Esophagus muscularis mucosa (tissue), 4 donors: Measurements from ENCODE around the gene F3. TPM values are rescaled to one million over a fixed set of nuclear protein-coding genes. Genes with fewer than 3 reads are reported as not detected.

Experiments
- DNase-seq: peaks from one replicate; pipeline ENCODE4 v3.0.0-alpha.2; 2017; ENCODE audit errors: extremely low spot score
- H3K27ac ChIP-seq, 4 donors: fragments of 200-600 bp; sonication (generic); replicated peaks in 1 of 4; 1 replicate in 3 of 4; 2 replicates in 1 of 4; pipeline ENCODE4 v1.5.1; 2016 to 2019; ENCODE audit warnings: mild to moderate bottlenecking in 1 of 4
- H3K27me3 ChIP-seq, 4 donors: fragments of 200-600 bp; sonication (generic); one replicate each; pipeline versions ENCODE4 v1.5.1 to v1.6.0; 2016 to 2019
- H3K36me3 ChIP-seq, 4 donors: fragments of 200-600 bp; sonication (generic); one replicate each; pipeline ENCODE4 v1.5.1; 2016 to 2019
- H3K4me1 ChIP-seq, 4 donors: fragments of 200-600 bp; sonication (generic); one replicate each; pipeline ENCODE4 v1.5.1; 2016 to 2019
- H3K4me3 ChIP-seq, 4 donors: fragments of 200-600 bp; sonication (generic); 1 replicate in 2 of 4; 2 replicates in 2 of 4; pipeline ENCODE4 v1.5.1; 2016 to 2019; ENCODE audit warnings: mild to moderate bottlenecking in 4 of 4, moderate library complexity in 1 of 4
- H3K9me3 ChIP-seq, 4 donors: fragments of 200-600 bp; sonication (generic); 1 replicate in 3 of 4; 2 replicates in 1 of 4; pipeline ENCODE4 v1.5.1; 2016 to 2019
- CTCF ChIP-seq, 3 experiments: fragments of 200-600 bp in 2 of 3; fragments of 450-650 bp in 1 of 3; sonication (generic) in 2 of 3; IDR thresholded peaks; one replicate each; pipeline ENCODE4 v1.5.1; 2017 to 2019; ENCODE audit warnings: antibody characterized with exemption in 3 of 3, mild to moderate bottlenecking in 2 of 3, moderate library complexity in 1 of 3
- EP300 ChIP-seq: sonication (generic); formaldehyde crosslinking; IDR thresholded peaks from one replicate; pipeline ENCODE4 v1.6.1; 2017; ENCODE audit warnings: antibody characterized with exemption
- POLR2A ChIP-seq: fragments of 450-650 bp; IDR thresholded peaks from one replicate; pipeline ENCODE4 v1.6.1; 2017; ENCODE audit warnings: antibody characterized with exemption, moderate library complexity, mild to moderate bottlenecking, low read depth
- POLR2AphosphoS5 ChIP-seq, 2 donors: sonication (generic); formaldehyde crosslinking; IDR thresholded peaks; one replicate each; pipeline ENCODE4 v1.6.1; 2017; ENCODE audit warnings: antibody characterized with exemption in 2 of 2
- WGBS: methylation state at CpG from one replicate; pipeline ENCODE4 v1.1.5; 2018; 5-methylcytosine and 5-hydroxymethylcytosine counted together
- intact Hi-C: fragments of 100-400 bp; cut with DNase I; formaldehyde crosslinking; loops from one replicate; pipeline ENCODE4 v1.15.1; 2023
- total RNA-seq, 4 donors: library from RNA; depleted of rRNA; stranded (reverse); fragments of >200 nt; gene quantifications; one replicate each; pipeline versions ENCODE4 v1.1.0 to v1.2.1, GENCODE V29; 2016

The F3 gene
- total RNA-seq, 4 donors from 2014 or later: 12.6 to 56.3 (median 17.5) TPM

- peaks cover 0 to 6% (median 4%) of the 10 kb centered on the region in 4 donors for H3K36me3 ChIP-seq
- intact Hi-C loops: no loop called here
- no peaks in the 10 kb centered on the region for H3K9me3 ChIP-seq
- no peak for TF ChIP-seq EP300
- no peak for TF ChIP-seq CTCF (IDR thresholded peaks at IDR 0.05)
- no peak for TF ChIP-seq POLR2A
- no peak for TF ChIP-seq POLR2AphosphoS5 (IDR thresholded peaks at IDR 0.05)
- H3K27me3 ChIP-seq: no peaks in the 10 kb centered on the region
- no peak overlapping the region for H3K27ac ChIP-seq
- no peak for DNase-seq
- WGBS: 90% methylated on average over 2 of the region's 2 CpGs
- no peak overlapping the region for H3K4me3 ChIP-seq
- H3K4me1 ChIP-seq: peaks cover 0 to 9% (median 2%) of the 10 kb centered on the region in 4 donors
These were observed 28.7 kb downstream of the F3 start for GRCh38 chr1:94512816-94513215.

- WGBS: 100% methylated on average over 1 of the region's 1 CpG
- DNase-seq: no peak
- H3K4me3 ChIP-seq: no peak overlapping the region
- H3K36me3 ChIP-seq: peaks cover 14 to 48% (median 31%) of the 10 kb centered on the region in 4 donors
- no peaks in the 10 kb centered on the region for H3K4me1 ChIP-seq
- H3K27ac ChIP-seq: no peak overlapping the region
- no peaks in the 10 kb centered on the region for H3K9me3 ChIP-seq
- no peaks in the 10 kb centered on the region for H3K27me3 ChIP-seq
- intact Hi-C loops: no loop called here
- no peak for TF ChIP-seq POLR2A
- no peak for TF ChIP-seq CTCF (IDR thresholded peaks at IDR 0.05)
These were observed 37.0 kb downstream of the F3 start for GRCh38 chr1:94504601-94505000.

GRCh38 chr1:94503153-94503552 is 38.4 kb downstream of the F3 start:
- DNase-seq: no peak
- no peaks in the 10 kb centered on the region for H3K4me1 ChIP-seq
- H3K36me3 ChIP-seq: peaks cover 18 to 63% (median 40%) of the 10 kb centered on the region in 4 donors
- WGBS: 79% methylated on average over 4 of the region's 4 CpGs
- H3K9me3 ChIP-seq: no peaks in the 10 kb centered on the region
- TF ChIP-seq EP300 (no peak), POLR2A (no peak), POLR2AphosphoS5 (IDR thresholded peaks at IDR 0.05) (no peak), CTCF (IDR thresholded peaks at IDR 0.05) (no peak)
- intact Hi-C loops: no loop called here
- no peak overlapping the region for H3K27ac ChIP-seq
- no peak overlapping the region for H3K4me3 ChIP-seq
- H3K27me3 ChIP-seq: no peaks in the 10 kb centered on the region

DNA sequence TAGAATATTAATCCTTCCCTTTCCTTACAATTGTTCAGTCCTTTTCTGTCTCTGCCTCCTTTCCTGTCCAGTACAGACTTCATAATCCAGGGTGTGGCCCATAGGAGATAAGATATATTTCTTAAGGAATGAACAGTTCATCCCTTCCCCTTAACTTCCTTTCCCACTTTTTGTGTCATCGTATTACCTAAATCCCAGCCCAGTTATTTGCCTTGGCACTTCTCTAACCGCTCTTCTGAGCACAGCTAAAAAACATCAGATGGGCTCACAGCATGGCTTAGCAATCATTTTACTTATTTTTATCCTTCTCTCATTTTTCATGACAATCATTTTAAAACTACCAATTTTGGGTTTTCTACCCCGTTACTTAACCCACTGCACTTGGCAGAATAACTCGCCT is 39.6 kb downstream of the F3 start:
- intact Hi-C loops: no loop called here
- WGBS: 95% methylated on average over 4 of the region's 4 CpGs
- peaks cover 18 to 65% (median 41%) of the 10 kb centered on the region in 4 donors for H3K36me3 ChIP-seq
- TF ChIP-seq POLR2A (no peak), CTCF (IDR thresholded peaks at IDR 0.05) (no peak), EP300 (no peak), POLR2AphosphoS5 (IDR thresholded peaks at IDR 0.05) (no peak)
- H3K27me3 ChIP-seq: no peaks in the 10 kb centered on the region
- H3K27ac ChIP-seq: no peak overlapping the region
- DNase-seq: no peak
- no peak overlapping the region for H3K4me3 ChIP-seq
- no peaks in the 10 kb centered on the region for H3K4me1 ChIP-seq
- H3K9me3 ChIP-seq: no peaks in the 10 kb centered on the region

- no peak overlapping the region for H3K4me3 ChIP-seq
- no peak overlapping the region for H3K27ac ChIP-seq
- intact Hi-C loops: no loop called here
- no peaks in the 10 kb centered on the region for H3K9me3 ChIP-seq
- TF ChIP-seq POLR2A (no peak), CTCF (IDR thresholded peaks at IDR 0.05) (no peak), POLR2AphosphoS5 (IDR thresholded peaks at IDR 0.05) (no peak), EP300 (no peak)
- peaks cover 18 to 63% (median 41%) of the 10 kb centered on the region in 4 donors for H3K36me3 ChIP-seq
- 82% methylated on average over 2 of the region's 2 CpGs for WGBS
- no peaks in the 10 kb centered on the region for H3K4me1 ChIP-seq
- no peak for DNase-seq
- H3K27me3 ChIP-seq: no peaks in the 10 kb centered on the region
These were observed 40.1 kb downstream of the F3 start for GRCh38 chr1:94501426-94501825.
